ENCODE data around the gene ENOX1.

Gene ENOX1

GRCh38 chr13:43251961-43252360 lies 534.8 kb downstream of the ENOX1 start:
- Histone ChIP-seq H3K4me1 (ENCODE audit: control insufficient read depth, insufficient read depth, low read length) (no peaks in the 10 kb centered on the region), H3K27me3 (ENCODE audit: control insufficient read depth, insufficient read depth, low read length) (no peaks in the 10 kb centered on the region), H3K9ac (ENCODE audit: low read length) (no peak overlapping the region), H3K27ac (ENCODE audit: low read depth, low read length) (no peak overlapping the region), H3K4me3 (ENCODE audit: low read length) (no peak overlapping the region), H3K36me3 (ENCODE audit: control insufficient read depth, insufficient read depth, low read length) (no peaks in the 10 kb centered on the region)

- Histone ChIP-seq H3K4me1 (ENCODE audit: control insufficient read depth, insufficient read depth, low read length) (peaks cover 4% of the 10 kb centered on the region), H3K27ac (ENCODE audit: low read depth, low read length) (no peak overlapping the region), H3K36me3 (ENCODE audit: control insufficient read depth, insufficient read depth, low read length) (no peaks in the 10 kb centered on the region), H3K27me3 (ENCODE audit: control insufficient read depth, insufficient read depth, low read length) (no peaks in the 10 kb centered on the region), H3K9ac (ENCODE audit: low read length) (no peak overlapping the region), H3K4me3 (ENCODE audit: low read length) (no peak overlapping the region)
These were observed 540.4 kb downstream of the ENOX1 start for GRCh38 chr13:43246382-43246781.

DNA sequence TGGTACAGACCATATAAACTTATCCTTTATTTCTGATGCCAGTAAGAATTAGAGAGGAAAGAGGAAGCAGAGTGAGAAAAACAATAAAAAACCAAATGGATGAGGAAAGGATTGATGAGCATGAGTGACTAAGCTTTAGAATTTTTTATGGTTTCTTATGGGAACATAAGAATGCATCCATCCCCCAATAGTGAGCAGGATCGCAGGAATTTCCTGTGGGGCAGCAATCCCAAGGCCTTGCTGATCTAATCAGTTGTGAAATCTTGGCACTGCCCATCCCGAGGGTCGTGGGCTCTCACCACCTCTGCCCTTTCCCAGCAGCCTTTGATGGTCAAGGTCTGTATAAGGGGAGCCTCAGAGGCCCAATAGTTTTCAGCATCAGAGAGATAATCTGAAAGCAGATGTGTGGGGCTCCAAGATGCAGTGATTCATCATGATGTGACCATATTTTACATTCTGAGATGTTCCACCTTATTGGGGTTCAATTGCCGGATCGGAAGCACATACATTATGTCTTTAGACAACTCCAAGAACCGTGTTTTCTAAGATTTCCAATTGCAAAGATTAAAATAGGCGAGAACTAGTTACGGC lies 541.3 kb downstream of the ENOX1 start:
- Histone ChIP-seq H3K27ac (ENCODE audit: low read depth, low read length) (no peak overlapping the region), H3K36me3 (ENCODE audit: control insufficient read depth, insufficient read depth, low read length) (no peaks in the 10 kb centered on the region), H3K9ac (ENCODE audit: low read length) (no peak overlapping the region), H3K4me3 (ENCODE audit: low read length) (no peak overlapping the region), H3K27me3 (ENCODE audit: control insufficient read depth, insufficient read depth, low read length) (no peaks in the 10 kb centered on the region), H3K4me1 (ENCODE audit: control insufficient read depth, insufficient read depth, low read length) (peaks cover 4% of the 10 kb centered on the region)

GRCh38 chr13:43244481-43244880 lies 542.3 kb downstream of the ENOX1 start:
- Histone ChIP-seq H3K9ac (ENCODE audit: low read length) (no peak overlapping the region), H3K4me3 (ENCODE audit: low read length) (no peak overlapping the region), H3K27ac (ENCODE audit: low read depth, low read length) (no peak overlapping the region), H3K27me3 (ENCODE audit: control insufficient read depth, insufficient read depth, low read length) (no peaks in the 10 kb centered on the region), H3K4me1 (ENCODE audit: control insufficient read depth, insufficient read depth, low read length) (peaks cover 4% of the 10 kb centered on the region), H3K36me3 (ENCODE audit: control insufficient read depth, insufficient read depth, low read length) (no peaks in the 10 kb centered on the region)

DNA sequence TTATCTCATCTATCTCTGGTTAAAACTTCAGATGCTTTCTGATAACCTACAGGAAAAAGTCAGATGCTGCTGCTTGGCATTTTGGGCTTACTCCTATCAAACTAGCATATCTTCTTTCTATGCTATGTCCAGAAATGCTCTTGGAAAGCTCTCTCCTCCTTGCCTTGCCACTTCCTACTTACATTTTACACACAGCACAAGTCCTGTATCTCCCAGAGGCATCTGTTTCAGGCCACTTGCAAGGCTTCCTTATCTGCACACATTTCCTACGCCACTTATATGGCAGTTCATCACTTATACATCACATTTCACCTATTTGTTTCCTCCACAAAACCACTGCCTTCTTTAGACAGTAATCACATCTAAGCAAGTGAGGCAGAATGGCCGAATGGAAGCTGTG lies 543.1 kb downstream of the ENOX1 start:
- H3K36me3 ChIP-seq (ENCODE audit: control insufficient read depth, insufficient read depth, low read length) = no peaks in the 10 kb centered on the region
- H3K27ac ChIP-seq (ENCODE audit: low read depth, low read length) = no peak overlapping the region
- peaks cover 4% of the 10 kb centered on the region for H3K4me1 ChIP-seq (ENCODE audit: control insufficient read depth, insufficient read depth, low read length)
- H3K4me3 ChIP-seq (ENCODE audit: low read length) = no peak overlapping the region
- H3K27me3 ChIP-seq (ENCODE audit: control insufficient read depth, insufficient read depth, low read length) = no peaks in the 10 kb centered on the region
- no peak overlapping the region for H3K9ac ChIP-seq (ENCODE audit: low read length)

DNA sequence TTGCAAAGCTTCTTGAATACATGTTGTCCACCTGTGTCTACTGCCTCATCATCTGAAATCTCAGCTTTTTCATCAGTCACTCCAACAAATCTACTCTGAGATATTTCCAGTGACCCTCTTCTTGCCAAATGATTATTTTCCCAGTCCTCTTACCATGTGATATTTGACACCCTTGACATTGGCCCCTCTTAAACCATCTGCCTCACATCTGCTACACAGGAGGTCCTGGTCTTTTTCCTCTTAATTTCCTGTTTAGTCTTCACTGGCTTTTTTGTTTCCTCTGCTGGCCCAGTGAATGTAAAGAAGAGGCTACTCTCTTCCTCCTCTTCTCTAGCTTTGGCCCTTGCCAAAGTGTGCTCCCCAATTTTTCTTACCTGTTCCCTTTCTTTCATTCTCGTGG lies 544.7 kb downstream of the ENOX1 start:
- H3K9ac ChIP-seq (ENCODE audit: low read length) = no peak overlapping the region
- no peaks in the 10 kb centered on the region for H3K27me3 ChIP-seq (ENCODE audit: control insufficient read depth, insufficient read depth, low read length)
- peaks cover 4% of the 10 kb centered on the region for H3K4me1 ChIP-seq (ENCODE audit: control insufficient read depth, insufficient read depth, low read length)
- no peak overlapping the region for H3K27ac ChIP-seq (ENCODE audit: low read depth, low read length)
- H3K36me3 ChIP-seq (ENCODE audit: control insufficient read depth, insufficient read depth, low read length) = no peaks in the 10 kb centered on the region
- no peak overlapping the region for H3K4me3 ChIP-seq (ENCODE audit: low read length)

DNA sequence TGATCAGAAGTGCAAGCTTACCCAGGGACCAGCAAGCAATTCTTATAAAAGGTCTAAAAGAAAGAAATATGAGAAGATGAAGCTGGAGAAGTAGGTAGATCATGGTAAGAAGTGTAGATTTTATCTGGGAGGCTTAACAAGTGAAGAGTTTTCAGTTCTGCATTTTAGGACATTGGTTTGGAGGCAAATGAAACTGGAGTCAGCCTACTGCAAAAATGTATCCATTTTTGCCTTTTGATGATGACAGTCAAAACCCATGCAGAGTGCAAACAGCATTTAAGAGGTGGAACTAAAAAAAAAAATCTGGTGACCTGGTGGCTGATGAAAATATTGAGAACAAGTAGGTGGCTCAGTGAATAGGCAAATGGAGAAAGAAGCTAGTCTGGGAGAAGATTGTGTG lies 546.5 kb downstream of the ENOX1 start:
- Histone ChIP-seq H3K27ac (ENCODE audit: low read depth, low read length) (no peak overlapping the region), H3K27me3 (ENCODE audit: control insufficient read depth, insufficient read depth, low read length) (no peaks in the 10 kb centered on the region), H3K4me1 (ENCODE audit: control insufficient read depth, insufficient read depth, low read length) (peaks cover 4% of the 10 kb centered on the region), H3K9ac (ENCODE audit: low read length) (no peak overlapping the region), H3K36me3 (ENCODE audit: control insufficient read depth, insufficient read depth, low read length) (no peaks in the 10 kb centered on the region), H3K4me3 (ENCODE audit: low read length) (no peak overlapping the region)

DNA sequence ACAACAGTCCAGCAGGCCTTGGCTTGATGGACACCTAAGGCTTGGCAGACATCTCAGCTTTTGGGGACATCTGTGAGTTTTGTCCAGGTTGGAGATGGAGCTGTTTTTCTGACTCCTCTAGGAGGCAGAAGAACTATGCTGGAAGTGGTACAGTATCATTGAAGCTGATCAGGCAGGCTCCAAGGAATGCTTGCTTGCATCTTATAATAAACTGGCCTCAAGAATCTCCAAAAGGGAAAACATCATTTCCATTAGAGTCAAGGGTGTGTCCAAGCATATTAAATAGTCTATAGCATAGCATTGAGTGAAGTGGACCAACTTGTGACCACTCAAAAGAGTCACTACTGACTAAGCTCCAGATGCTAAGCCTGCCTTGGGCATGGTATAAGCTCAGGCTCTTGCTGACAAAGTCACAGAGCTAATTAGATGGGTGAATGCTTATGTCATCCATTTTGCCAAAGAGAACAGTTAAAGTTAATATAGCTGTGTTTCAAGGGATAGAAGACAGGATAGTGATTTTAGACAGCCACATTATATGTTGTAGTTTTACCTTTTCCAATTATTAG lies 547.4 kb downstream of the ENOX1 start:
- Histone ChIP-seq H3K27me3 (ENCODE audit: control insufficient read depth, insufficient read depth, low read length) (no peaks in the 10 kb centered on the region), H3K36me3 (ENCODE audit: control insufficient read depth, insufficient read depth, low read length) (no peaks in the 10 kb centered on the region), H3K27ac (ENCODE audit: low read depth, low read length) (no peak overlapping the region), H3K9ac (ENCODE audit: low read length) (no peak overlapping the region), H3K4me3 (ENCODE audit: low read length) (no peak overlapping the region), H3K4me1 (ENCODE audit: control insufficient read depth, insufficient read depth, low read length) (peaks cover 2% of the 10 kb centered on the region)

DNA sequence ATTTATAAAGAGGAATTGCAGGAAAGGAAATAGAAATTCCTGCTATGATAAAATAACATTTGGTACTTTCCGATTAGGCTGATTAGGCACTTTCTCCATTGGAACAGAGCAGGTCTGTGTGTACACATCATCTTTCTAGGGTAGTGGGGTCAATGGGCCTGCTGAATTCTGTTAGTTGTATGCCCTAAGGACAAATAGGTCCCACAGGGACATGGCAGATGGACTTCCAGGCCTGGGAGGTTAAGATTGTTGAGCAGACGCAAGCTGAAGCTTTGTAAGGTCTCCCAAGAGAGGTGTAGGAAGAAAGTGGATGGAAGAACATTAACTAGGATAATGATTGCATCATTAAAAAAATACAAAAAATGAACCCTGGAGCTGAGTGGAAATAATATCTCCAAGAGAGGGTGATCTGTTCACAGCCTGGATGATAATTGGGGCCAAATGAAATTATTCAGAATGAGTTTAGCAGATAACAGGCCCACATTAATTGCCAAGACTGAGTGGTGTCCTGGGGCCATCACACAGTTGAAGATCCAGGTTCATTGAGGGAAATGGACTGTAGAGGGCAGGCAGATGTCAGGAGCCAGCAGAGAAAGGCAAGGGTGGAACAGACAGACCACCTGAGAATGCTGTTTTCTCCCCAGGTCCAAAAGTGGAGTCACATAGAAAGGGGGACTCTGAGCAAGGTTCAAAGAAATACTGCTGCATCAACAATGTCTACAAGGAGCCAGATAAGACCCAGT lies 548.3 kb downstream of the ENOX1 start:
- H3K27me3 ChIP-seq (ENCODE audit: control insufficient read depth, insufficient read depth, low read length) = no peaks in the 10 kb centered on the region
- no peak overlapping the region for H3K27ac ChIP-seq (ENCODE audit: low read depth, low read length)
- H3K9ac ChIP-seq (ENCODE audit: low read length) = no peak overlapping the region
- no peak overlapping the region for H3K4me3 ChIP-seq (ENCODE audit: low read length)
- H3K4me1 ChIP-seq (ENCODE audit: control insufficient read depth, insufficient read depth, low read length) = peaks cover 2% of the 10 kb centered on the region
- no peaks in the 10 kb centered on the region for H3K36me3 ChIP-seq (ENCODE audit: control insufficient read depth, insufficient read depth, low read length)

- H3K9ac ChIP-seq (ENCODE audit: low read length) = no peak overlapping the region
- H3K27ac ChIP-seq (ENCODE audit: low read depth, low read length) = no peak overlapping the region
- H3K27me3 ChIP-seq (ENCODE audit: control insufficient read depth, insufficient read depth, low read length) = no peaks in the 10 kb centered on the region
- no peaks in the 10 kb centered on the region for H3K36me3 ChIP-seq (ENCODE audit: control insufficient read depth, insufficient read depth, low read length)
- H3K4me1 ChIP-seq (ENCODE audit: control insufficient read depth, insufficient read depth, low read length) = peaks cover 2% of the 10 kb centered on the region
- H3K4me3 ChIP-seq (ENCODE audit: low read length) = no peak overlapping the region
These were observed 549.2 kb downstream of the ENOX1 start for GRCh38 chr13:43237616-43238015.

DNA sequence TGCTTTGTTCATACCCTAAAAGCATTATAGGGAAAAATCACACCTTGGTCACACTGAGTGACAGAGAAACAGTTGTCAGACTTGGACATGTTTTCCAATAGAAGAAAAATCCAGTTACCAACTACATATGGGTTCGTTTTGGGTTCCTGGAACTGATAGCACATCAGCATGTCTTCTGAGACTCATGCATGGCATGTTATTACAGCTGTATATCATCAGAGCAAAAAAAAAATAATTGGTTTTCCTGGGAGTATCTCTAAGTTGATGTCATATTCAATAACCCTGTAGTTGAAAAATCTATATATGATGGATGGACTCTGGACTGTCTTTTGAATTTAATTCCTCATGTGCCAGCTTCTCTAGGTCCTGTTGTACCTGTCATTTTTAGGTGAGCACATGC lies 551.7 kb downstream of the ENOX1 start:
- Histone ChIP-seq H3K9ac (ENCODE audit: low read length) (no peak overlapping the region), H3K27ac (ENCODE audit: low read depth, low read length) (no peak overlapping the region), H3K36me3 (ENCODE audit: control insufficient read depth, insufficient read depth, low read length) (no peaks in the 10 kb centered on the region)

DNA sequence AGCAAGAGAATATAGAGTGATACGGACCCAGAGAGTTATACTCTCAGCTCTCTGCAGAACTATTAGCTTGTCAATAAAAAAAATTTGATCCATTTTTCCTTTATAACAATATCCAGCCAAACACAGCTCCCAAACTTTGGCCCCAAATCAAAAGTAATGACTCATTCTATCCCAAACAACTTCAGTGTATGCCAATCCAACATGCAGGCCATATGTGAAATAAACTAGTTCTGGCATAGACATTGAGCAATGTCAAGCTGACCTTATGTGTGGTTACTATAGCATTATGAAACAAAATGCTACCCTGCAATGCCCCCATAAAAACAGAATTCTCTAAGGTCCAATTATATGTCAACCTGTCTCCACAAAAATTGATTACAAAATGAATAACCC lies 553.9 kb downstream of the ENOX1 start:
- Histone ChIP-seq H3K4me3 (ENCODE audit: low read length) (no peak overlapping the region), H3K27ac (ENCODE audit: low read depth, low read length) (no peak overlapping the region), H3K27me3 (ENCODE audit: control insufficient read depth, insufficient read depth, low read length) (no peaks in the 10 kb centered on the region), H3K4me1 (ENCODE audit: control insufficient read depth, insufficient read depth, low read length) (no peaks in the 10 kb centered on the region), H3K9ac (ENCODE audit: low read length) (no peak overlapping the region), H3K36me3 (ENCODE audit: control insufficient read depth, insufficient read depth, low read length) (no peaks in the 10 kb centered on the region)

More for the DNA sequence above, 551.7 kb downstream of the ENOX1 start:
- Histone ChIP-seq H3K27me3 (ENCODE audit: control insufficient read depth, insufficient read depth, low read length) (no peaks in the 10 kb centered on the region), H3K4me1 (ENCODE audit: control insufficient read depth, insufficient read depth, low read length) (no peaks in the 10 kb centered on the region), H3K4me3 (ENCODE audit: low read length) (no peak overlapping the region)

Data from rectal smooth muscle tissue (tissue), 1 donor.